ENCODE measurements around the gene RABL2A.
"Not testable (repeated sequence)": the region's sequence is repeated elsewhere in the genome, so short reads cannot be mapped to it uniquely, and the experiment has no call there.

DNA sequence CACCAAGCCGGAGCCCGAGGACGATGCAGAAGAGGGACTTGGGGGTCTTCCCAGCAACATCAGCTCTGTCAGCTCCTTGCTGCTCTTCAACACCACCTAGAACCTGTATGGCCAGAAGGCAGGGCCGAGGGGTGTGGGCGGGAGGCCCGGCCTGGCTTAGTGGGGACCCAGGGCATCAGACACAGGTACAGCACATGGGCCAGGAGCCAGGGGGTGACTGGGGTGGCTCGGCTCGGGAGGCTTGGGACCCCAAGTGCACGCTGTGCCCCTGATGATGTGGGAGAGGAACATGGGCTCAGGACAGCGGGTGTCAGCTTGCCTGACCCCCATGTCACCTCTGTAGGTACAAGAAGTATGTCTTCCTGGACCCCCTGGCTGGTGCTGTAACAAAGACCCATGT, 31.3 kb upstream of the RABL2A start:
- TF ChIP-seq POLR2A (IDR thresholded peaks at IDR 0.05); POLR2AphosphoS5 (IDR thresholded peaks at IDR 0.05; ENCODE audit: insufficient read depth in 1 of 2, low read depth in 1 of 2): not testable (repeated sequence)

Measured in vagina (tissue), 2 donors.